ENCODE results near the gene HOXA1.

The HOXA1 gene

DNA sequence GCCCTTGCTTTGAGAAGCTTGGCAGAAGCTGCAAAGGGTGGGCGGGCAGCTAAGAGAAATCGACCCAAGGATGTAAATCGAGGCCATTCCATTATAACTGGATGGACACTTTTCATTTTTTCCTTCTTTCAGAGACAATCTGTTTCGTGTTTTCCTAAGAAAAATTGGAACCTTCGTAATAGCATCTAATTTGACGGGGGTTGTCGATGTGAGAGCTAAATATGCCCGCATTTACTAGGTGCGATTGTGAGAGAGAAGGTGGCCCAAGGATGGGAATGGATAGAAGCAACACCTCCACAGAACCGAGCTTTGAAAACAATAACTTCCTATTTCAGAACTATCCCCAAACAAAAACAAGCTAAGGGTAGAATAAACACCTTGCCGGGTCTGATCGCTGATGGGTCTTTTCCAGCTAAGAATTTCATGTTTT, 35.6 kb upstream of the HOXA1 start:
- no peak for DNase-seq (ENCODE audit: low read depth)

DNA sequence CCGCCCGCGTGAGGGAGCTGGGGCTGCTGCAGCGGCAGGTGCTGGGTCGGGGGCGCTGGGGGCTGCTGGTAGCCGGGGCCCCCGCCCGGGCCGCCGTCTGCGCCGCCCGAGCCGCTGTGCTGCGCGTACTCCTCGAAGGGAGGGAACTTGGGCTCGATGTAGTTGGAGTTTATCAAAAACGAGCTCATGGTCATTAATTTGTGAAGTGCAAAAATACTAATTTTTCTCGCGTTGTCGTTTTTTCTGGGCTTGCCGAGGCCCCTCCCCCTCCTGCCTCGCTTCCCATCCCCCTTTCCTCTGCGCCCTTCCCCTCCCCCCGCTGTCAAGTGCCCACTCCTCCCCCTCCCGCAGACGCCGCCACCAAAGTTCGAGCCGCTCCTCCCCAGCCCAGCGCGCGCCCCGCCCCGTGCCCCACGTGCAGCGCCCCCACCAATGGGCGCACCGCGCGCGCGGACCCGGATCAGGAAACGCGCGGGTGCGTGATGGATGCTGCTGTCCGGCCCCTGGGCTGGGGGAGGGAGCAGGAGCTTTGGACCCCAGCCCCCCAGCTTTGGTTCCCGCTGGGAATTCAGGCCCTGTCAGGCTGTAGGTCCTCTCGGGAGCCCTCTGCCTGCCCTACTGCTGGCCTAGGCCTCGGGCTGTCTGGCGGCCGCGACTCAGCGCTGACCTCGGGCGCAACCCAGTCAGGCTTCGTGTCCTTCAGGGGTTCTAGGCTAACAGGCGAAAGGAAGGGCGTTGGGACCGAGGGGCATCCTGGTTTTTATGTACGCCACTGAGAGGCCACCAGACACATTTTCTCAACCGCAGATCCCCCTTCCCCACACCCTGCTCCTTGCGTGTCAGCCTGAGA, 35.0 kb upstream of the HOXA1 start, which contains the start of gene HOXA4:
Gene HOXA4 (minus strand): TSS at position 218 of the 850 bp plus-strand sequence. CDS start 24 bp downstream, at position 194.
- DNase-seq (ENCODE audit: low read depth): peak; percentile 90

- DNase-seq (ENCODE audit: low read depth): peak; percentile 49
Measured at GRCh38 chr7:27129729-27130539, 34.1 kb upstream of the HOXA1 start.

- no peak for DNase-seq (ENCODE audit: low read depth)
Measured at GRCh38 chr7:27128776-27129728, 33.3 kb upstream of the HOXA1 start.

DNA sequence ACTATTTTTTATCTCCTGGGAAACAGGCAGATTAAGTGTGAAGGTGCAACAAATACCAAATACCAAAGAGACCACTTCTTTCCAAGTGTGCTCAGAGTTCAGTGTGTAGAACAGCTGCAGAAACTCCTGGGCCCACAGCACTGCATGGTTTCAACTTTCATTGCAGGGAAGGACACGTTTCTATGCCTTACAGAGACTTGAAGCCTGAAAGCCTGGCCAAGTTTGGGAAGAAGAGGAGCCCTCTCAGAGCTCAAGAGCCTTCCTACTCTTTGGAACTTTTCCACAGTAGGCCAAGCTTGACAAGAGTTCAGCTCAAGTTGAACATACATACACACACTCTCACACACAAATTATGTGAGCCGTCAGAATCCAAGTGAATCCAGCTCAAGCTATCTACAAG, 32.2 kb upstream of the HOXA1 start:
- no peak for DNase-seq (ENCODE audit: low read depth)

- no peak for DNase-seq (ENCODE audit: low read depth)
Measured at GRCh38 chr7:27126596-27127327, 31.0 kb upstream of the HOXA1 start.

DNA sequence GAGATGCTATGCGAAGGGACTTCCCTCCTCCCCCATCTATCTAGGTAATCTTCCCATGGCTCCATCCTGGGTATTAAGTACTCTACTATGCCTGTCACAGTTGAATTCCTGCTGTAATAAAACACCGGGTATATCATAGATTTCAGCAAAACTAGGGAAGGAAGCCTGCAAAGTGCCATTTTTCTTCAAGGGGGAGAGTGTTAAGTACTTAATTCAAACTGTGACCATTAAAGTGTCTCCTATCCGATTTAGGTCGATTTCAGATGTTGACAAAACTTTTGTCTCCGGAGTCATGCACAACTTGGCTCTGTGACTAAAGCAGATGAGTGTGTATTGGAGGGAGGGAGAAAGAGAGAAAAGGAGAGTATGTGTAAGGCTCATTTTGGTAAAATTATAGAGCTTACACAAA, 30.2 kb upstream of the HOXA1 start:
- DNase-seq (ENCODE audit: low read depth): no peak

DNA sequence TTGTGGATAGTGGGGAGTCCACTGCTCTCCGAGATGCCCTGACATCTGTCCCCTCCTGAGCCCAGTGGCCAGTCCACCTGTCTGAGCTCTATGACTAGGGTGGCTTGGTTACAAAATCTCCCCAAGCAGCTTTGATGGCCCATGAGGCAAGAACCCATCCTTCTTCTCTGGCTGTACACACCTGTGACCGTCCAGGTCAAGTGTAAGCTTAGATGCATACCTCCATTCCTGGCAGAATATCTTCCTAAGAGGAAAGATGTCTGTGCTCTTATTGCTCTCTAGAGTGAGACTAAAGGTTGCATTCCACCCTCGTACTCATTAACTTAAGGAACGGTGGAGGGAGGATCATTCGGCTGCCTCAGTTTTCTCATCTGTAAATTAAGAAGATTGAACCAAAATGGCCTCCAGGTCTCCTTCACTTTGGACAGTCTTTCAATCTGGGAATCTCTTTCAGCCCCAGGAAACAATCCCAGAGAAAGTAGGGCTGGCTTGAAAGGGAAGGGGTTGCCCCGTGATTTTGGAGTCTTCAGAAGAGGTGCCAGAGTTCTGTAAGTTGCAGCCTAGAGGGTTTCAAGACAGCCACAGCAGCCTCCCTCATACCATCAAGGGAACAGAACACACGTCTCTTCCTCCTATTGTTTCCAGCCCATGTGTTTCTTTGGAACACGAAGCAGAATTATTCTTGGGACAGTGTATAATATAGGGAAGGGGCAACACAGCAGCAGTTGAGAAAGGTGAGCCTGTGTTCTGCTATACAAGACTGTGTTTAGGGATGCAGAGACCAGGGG, 29.3 kb upstream of the HOXA1 start:
- DNase-seq (ENCODE audit: low read depth): no peak

GRCh38 chr7:27124096-27124901, 28.5 kb upstream of the HOXA1 start:
- no peak for DNase-seq (ENCODE audit: low read depth)

GRCh38 chr7:27123477-27124053, 27.8 kb upstream of the HOXA1 start:
- DNase-seq (ENCODE audit: low read depth): no peak

GRCh38 chr7:27123007-27123476, 27.2 kb upstream of the HOXA1 start:
- no peak for DNase-seq (ENCODE audit: low read depth)

DNA sequence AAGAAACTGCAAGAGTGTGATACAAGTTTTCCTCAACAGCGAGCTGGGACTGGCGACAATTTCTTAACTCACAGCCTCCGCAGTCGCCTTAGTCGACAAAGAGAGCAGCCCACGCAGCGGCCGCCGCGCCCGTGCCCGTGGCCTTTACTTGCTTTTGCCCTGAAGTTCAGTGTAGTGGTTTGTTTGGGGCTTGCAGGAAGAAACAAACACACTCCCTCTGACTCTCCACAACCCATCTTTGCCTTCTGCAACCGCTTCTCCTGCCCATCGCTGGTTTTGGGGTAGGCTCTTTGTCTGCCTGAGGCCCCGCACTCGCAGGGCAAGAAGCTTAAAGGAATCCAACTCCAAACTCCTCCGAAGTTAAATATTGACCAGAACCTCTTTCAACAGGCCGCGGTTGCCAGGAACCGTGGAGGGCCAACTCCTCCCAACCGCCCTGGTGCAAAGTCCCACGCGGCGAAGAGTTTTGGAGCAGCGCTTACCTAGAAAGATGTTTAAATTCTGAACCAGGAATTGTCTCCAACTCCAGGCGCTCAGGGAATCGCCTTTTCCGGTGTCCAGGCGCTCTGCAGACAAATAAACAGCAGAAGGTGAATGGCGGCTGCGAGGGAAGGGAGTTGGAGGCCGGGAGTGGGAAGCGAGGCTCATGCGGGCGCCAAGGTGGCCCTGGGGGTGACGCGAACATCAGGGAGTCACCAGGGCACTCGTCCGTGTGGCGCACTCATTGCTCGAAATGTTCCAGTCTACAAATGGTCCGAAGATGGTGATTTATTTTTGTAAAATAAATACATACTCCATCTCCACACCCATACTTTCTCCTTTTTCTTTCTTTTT, 26.5 kb upstream of the HOXA1 start:
- DNase-seq (ENCODE audit: low read depth): no peak

DNA sequence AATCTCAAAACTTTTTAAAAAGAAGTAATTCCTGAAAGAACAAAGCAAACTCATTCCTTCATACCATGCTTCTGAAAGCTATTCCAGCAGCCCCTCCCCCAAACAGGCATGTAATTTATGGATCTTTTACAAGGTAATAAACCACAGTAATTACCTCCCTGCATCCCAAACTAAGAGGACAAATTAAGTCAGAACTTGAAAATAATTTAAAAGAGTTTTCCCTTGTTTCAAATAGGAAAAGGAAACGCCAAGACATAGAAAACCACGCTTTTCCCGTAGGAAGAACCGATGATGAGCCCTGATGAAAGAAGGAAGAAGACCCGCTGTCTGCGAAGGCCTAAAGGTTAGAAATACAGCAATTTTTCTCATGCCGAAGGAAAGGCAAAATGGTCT, 25.9 kb upstream of the HOXA1 start:
- DNase-seq (ENCODE audit: low read depth): no peak

DNA sequence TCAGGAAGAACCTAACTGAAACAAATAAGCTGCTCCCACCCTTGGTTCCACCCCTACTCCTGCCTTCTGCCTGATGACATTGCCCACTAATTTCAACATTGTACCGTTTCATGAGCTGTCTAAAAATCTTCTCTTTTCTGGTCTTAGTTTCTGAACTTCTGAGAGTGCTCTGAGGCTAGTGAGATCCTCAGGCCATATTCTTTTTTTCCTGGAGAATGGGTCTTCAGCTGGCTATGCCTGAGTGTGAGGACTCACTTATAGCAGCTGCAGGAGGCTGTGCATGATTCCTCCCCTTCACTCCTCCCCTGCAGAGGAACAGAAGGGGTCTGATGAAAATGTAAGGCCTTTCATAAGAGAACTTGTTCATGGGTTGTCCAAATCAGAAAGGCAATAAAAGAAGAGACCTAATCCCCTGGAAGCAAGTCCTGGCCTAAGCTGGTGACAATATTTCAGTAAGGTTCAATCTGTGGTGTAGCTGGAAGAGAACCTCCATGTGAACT, 23.7 kb upstream of the HOXA1 start:
- no peak for DNase-seq (ENCODE audit: low read depth)

DNA sequence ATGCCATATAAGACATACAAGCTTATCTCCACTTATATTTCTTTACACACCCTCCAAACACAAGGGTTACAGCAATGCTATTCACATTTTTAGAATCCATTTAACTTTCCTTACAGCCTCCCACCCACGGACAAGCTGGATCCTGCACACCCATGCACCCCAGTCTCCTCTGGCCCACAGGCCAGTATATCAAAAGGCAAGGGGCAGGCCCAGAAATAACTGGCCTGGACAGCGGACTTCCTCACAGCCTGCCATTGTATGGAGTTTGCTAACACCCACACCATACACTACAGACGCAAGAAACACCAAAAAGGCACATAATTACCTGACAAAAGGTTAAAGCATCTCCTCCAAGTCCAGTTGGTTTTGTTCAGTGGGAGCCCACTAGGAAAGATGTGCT, 22.8 kb upstream of the HOXA1 start:
- no peak for DNase-seq (ENCODE audit: low read depth)

DNA sequence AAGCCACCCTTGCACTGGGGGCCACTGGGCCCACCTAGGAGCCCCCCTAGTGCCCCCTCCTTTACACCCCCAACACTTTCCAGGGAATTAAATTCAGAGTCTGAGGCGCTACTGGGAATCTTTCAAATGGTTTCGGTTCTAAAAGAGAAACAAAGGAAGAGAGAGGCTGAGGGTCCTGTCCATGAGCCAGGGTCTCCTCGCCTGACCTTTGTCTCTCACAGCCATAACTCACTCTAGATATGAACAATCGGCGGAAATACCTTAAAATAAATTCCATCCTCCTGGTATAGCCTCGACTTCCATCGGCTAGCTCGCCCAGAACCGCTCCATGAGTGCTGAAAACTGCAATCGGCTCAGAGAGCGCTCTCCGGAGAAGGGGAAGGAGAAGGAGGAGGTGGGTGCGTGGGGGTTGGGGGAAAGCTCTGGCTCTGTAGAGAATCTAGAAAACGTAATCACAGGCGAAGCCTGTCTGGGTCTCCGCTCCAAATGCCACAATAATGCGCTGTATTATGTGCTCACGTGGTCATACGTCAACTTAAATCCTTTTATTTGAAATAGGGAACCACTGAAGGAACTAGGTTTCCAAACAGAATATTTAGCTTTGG, 22.2 kb upstream of the HOXA1 start:
- no peak for DNase-seq (ENCODE audit: low read depth)

Measured in EH (cell line).